Measurements from ENCODE around the gene PTPN23.
"Not testable (repeated sequence)": the region's sequence is repeated elsewhere in the genome, so short reads cannot be mapped to it uniquely, and the experiment has no call there.

PTPN23 gene

DNA sequence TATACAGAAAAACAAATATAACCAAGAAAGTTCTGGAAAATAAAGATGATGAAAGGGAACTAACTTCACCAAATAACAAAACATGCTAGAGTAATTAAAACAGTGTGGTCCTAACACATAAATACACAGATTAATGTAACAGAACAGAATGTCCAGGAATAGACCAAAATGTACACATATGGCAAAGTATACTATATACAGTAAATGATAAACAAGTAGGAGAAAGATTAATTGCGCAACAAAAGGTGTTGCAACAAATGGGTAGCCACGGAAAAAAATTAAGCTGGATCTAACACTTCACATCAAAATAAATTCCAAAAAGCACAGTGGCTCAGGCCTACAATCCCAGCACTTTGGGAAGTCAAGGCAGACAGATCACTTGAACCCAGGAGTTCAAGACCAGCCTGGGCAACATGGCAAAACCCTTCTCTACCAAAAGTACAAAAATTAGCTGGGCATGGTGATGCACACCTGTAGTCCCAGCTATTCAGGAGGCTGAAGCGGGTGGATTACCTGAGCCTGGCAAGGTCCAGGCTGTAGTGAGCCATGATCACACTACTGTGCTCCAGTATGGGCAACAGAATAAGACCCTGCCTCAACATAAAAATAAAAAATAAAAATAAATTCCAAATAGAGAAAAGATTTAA, 75.1 kb downstream of the PTPN23 start:
- H3K27ac ChIP-seq (ENCODE audit: low read depth, low read length, severe bottlenecking), result no peak overlapping the region
- WGBS, 2 experiments (ENCODE audit: insufficient coverage in 2 of 2), result 100% methylated on average over 1 of the region's 3 CpGs; no CpG with 5 or more reads in 1 of the 2 experiments
- no peaks in the 10 kb centered on the region for H3K36me3 ChIP-seq (ENCODE audit: control insufficient read depth, insufficient read depth, low read length)
- H3K9me3 ChIP-seq (ENCODE audit: control insufficient read depth, low read length), result peaks cover 5% of the 10 kb centered on the region
- H3K4me3 ChIP-seq (ENCODE audit: extremely low read depth, insufficient read depth, low read length, poor library complexity, severe bottlenecking), result no peak overlapping the region
- no peaks in the 10 kb centered on the region for H3K4me1 ChIP-seq (ENCODE audit: control insufficient read depth, insufficient read depth, low read length, poor library complexity, severe bottlenecking)

- H3K4me1 ChIP-seq (ENCODE audit: control insufficient read depth, insufficient read depth, low read length, poor library complexity, severe bottlenecking), result no peaks in the 10 kb centered on the region
- H3K27ac ChIP-seq (ENCODE audit: low read depth, low read length, severe bottlenecking), result no peak overlapping the region
- H3K4me3 ChIP-seq (ENCODE audit: extremely low read depth, insufficient read depth, low read length, poor library complexity, severe bottlenecking), result no peak overlapping the region
- H3K9me3 ChIP-seq (ENCODE audit: control insufficient read depth, low read length), result peaks cover 5% of the 10 kb centered on the region
- H3K36me3 ChIP-seq (ENCODE audit: control insufficient read depth, insufficient read depth, low read length), result no peaks in the 10 kb centered on the region
These were observed 76.2 kb downstream of the PTPN23 start for GRCh38 chr3:47456984-47457383.

GRCh38 chr3:47459534-47460085, 78.8 kb downstream of the PTPN23 start:
- H3K27ac ChIP-seq (ENCODE audit: low read depth, low read length, severe bottlenecking); H3K9me3 ChIP-seq (ENCODE audit: control insufficient read depth, low read length); H3K4me3 ChIP-seq (ENCODE audit: extremely low read depth, insufficient read depth, low read length, poor library complexity, severe bottlenecking); H3K4me1 ChIP-seq (ENCODE audit: control insufficient read depth, insufficient read depth, low read length, poor library complexity, severe bottlenecking); H3K36me3 ChIP-seq (ENCODE audit: control insufficient read depth, insufficient read depth, low read length): not testable (repeated sequence)
- WGBS, 2 experiments (ENCODE audit: insufficient coverage in 2 of 2), result 91 to 100% methylated on average over 3 to 7 of the region's 9 CpGs

Data from mesodermal cell (in vitro differentiated cells).